Eye (tissue), 1 donor: ENCODE results near the gene ADAMTSL3.
A peak's percentile ranks its signal among the peaks of the same experiment; 100 is the strongest.

ENCODE experiments used
- DNase-seq: peaks from one replicate; pipeline ENCODE4 v3.0.0-alpha.2; 2015

The ADAMTSL3 gene

DNA sequence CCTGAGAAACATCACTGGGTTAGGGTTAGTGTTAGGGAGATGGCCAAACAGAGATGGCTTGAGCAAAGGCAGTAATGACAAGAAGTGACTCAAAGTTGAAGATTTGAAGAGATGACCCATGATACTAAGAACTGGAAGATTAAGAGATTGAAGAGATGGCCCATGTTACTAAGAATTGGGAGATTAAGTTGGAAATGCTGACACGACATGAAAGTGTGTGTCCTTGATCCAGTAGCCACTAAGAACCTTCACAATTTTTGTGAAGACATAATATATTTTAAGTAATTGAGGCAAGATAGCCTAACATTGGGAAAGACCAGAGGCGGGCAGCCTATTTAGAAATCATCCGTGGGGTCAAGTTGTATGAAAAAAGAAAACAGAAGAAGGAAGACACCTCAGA is 239.4 kb downstream of the ADAMTSL3 start:
- DNase-seq, result no peak

DNA sequence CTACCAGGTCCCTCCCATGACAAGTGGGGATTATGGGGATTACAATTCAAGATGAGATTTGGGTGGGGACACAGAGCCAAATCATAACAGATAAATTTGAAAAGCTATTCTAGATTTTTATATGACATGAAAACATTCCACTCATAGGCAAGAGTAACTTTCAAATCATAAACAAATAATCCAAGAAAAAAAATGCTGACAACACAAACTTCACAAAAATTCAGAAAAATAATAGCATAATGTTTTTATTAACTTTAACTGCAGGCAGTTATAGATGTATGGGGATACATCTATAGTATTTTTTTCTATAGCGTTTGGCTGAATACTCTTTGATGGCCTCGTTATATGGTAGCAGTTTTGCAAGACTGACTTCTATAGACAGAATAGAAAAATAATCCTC is 243.1 kb downstream of the ADAMTSL3 start:
- DNase-seq, result no peak

DNA sequence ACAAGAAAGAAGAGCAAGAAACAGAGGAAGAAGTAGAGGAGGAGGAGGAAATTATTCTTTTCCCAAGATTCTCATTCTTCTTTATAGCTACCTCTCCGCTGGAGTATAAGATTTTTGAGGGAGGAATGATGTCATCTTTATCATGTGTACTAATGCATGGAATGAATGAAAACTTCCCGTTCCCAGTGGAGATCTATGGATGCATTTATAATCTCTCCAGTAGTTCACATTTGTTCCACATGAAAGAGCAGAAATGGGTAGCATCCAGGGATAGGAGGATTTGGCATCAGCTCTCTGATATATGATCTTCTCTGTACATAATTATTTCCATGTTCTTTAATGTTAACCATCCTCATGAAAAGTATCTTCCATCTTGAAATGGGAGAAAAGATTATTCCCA is 244.4 kb downstream of the ADAMTSL3 start:
- DNase-seq, result no peak

DNA sequence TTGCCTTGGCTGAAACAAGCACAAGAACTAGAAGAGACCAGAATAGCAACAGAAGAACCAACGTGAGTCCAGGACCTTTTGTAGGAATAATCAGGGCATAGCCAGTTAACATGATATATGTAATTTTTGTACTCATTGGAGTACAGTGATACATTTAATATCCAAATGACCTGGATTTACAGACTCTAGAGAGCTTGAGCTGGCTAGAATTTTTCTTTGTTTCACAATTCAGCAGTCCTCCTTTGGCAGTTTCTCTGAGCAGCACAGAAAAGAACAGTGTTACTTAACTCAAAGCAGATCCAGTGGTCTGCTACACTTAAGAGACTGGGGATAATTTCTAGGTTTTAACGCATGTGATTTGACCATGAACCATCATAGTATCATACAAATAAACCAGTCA is 245.7 kb downstream of the ADAMTSL3 start:
- no peak for DNase-seq

DNA sequence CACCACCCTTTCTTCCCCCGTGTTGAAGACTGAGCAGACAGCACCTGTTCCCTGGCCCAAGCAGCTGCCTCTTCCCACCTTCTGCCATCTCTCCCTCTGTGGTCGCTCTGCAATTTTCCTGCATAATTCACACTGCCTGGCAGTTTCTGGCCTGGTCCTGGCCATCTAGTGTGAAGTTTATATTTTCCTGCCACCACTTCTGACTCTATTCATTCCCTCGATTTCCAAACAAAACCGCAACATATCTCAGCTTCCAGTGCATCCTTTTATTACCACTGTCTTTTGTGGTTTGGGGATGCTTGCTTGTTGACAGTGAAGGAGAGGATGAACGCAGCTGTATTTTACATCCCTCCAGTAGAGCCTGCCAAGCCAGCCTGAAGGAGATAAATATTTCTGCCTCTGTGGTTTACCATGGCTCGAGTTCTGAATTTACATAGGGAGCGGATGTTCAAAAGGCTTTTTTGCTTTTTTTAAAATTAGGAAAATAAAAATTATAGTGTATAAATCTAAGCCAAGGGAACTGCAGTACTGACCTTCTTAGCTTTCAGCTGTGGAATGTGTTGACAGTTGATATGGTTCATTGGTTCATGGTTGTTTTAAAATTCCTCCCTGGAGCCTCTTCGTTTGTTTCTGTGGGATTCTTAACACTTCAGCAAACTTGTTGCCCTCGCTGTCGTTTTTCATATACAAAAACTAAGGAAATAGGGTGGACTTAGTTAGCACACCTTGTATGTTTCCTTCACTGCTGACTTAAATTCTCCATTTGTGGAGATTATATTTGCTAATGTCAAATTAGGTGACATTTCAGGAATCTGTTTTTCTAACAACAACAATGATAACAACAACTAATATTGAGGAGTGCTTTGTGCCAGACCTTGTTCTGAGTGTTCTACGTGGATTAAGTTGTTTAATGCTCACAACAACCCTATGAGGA is 250.5 kb downstream of the ADAMTSL3 start:
- DNase-seq, result peak; percentile 63

DNA sequence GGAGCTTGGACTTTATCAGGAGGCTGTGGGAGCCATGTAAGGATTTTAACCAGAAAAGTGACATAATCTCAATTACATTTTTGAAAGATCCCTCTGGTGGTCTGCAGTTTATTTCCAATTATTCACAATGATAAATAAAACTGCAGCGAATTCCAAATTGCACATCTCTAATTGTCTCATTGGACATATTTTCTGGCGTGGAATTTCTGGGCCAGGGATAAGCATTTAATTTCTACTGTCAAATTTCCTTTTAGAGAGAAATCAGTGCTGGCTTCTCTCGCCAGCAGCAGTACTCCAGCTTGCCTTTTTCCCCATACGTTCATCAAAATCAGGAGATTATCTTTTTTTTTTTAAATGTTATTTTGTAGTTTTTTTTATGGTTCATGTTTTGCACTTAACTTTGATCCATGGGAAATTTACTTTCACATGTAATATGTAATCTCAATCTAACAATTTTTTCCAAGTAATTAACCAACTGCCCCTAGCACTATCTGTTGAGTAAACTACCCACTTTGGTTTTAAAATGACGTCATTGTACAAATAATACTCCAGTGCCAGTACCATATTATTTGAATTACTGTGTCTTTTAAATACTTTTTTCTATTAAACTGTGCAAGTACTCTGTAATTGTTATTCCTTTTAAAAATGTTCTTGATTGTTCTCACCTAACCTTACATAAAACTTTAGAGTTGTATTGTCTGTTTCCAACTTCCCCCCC is 251.8 kb downstream of the ADAMTSL3 start:
- no peak for DNase-seq

DNA sequence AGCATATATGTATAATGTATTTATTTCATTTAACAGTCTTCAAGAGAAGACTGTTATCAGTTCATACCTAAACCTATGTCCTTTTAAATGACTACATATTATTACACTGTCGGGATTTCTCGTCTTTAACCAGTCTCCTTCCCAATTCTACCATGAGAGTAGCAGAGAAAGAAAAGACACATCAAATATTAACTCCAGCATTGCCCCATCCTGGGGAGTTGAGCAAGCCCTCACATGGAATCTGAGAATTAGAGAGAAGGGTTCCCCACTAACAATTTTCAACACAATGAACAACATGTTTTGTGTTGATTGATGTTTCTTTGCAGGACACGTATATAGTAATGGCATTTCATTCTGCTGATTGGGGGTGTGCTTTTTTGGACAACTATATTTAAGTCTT is 257.4 kb downstream of the ADAMTSL3 start:
- no peak for DNase-seq

DNA sequence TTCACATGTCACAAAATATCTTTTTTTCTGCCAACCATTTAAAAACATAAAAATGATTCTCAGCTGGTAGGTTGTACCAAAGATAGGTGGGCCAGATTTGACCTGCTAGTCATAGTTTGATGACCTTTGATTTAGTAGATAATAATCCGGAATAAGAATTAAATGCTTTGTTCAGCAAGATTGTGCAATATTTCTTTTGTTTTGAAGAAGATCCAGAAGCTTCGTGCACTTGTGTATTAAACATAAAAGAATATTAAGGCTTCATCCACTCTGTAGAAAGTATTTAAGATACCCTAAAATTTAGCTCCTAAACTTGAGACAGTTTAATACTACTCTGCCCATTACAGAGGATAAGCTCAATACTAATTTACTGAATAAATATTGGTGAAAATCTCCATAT is 258.4 kb downstream of the ADAMTSL3 start:
- no peak for DNase-seq

DNA sequence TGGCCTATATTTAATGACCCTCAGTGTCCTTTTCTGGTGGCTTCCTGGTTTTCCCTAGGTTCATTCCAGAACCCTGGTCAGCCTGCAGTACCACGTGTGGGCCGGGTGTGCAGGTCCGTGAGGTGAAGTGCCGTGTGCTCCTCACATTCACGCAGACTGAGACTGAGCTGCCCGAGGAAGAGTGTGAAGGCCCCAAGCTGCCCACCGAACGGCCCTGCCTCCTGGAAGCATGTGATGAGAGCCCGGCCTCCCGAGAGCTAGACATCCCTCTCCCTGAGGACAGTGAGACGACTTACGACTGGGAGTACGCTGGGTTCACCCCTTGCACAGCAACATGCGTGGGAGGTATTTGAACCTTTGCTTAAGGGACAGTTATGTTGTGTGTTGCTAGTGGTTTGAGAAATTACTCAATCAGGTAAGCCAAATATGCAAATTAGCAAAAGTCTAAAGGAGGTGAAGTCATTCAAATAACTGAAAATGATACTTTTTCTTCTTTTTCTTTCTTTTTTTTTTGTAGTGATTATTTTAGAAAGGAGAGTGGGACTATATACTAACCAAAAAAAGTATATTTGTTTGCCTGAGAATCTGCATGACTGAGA is 259.2 kb downstream of the ADAMTSL3 start:
- DNase-seq, result no peak

DNA sequence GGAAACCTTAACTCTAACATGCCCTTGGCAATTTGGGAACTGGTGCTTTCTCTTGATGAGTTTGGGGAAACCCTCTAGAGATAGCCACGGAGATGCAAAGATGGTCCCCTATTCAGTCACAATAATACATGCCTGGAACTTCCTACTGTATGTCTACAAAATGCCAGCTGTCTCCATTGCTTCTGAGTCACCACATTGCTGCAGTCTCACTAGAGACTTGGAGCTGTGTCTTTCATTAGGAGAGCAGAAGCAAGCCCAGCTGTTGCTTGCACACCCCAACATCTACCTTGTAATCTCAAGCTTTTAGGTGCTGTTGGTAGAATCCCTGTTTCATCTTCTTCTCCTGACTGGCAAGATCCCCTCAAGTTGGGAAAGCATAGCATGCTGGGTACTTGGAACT is 261.0 kb downstream of the ADAMTSL3 start:
- no peak for DNase-seq

DNA sequence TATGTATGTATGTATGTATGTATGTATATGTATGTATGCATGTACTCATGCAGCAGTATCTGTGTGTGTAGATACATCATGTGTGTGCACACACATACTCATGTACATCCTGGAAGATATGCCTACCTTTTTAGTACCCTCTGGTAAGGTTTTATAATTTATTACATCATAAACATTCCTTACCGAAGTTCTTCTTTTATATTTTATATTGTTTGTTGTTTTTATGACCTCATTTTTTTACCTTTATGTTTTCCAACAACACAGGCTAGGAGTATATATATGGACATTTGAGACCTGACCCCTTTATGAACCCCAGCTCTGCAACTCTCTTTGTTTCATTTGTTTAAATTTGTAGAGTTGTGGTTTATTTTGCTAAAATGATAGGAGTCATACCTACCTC is 263.5 kb downstream of the ADAMTSL3 start:
- no peak for DNase-seq

DNA sequence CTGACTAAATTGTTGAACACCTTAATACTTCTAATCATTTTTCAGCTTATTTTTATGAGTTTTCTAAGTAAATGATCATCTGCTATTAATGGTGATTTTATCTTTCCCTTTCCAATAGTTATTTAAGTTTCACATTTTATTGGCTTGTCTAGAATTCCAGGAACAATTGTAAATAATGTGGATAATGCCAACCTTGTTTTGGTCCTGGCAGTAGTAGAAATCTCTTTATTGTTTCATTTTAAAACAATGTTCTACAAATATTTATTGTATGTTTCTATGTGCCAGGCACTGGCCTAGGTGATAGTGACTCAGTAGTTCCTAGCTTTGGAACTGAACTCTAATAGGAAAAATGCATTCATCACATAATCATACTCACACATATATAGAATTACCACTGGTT is 264.1 kb downstream of the ADAMTSL3 start:
- no peak for DNase-seq

DNA sequence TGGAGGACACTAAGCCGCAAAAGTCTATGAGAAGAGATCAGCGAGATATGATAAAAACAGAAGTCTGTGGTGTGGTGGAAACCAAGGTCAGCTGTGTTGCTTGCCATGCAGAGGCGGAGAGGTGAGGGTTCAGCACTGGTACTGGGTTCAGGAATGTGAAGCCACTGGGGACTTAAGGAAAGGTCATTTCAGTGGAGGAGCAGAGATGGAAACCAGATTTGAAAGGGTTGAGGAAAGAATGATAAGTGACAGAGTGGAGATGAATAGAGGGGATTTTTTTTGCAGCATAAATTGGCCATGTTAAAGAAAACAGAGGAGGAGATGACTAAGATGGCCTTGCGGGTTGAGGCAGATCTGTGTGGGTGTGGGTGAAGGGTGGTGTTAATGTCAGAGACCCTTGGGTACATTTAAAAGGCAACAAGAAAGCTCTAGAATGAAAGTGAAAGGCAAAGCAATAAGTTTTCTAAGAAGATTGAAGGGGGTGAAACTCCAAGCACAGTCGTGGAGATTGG is 265.5 kb downstream of the ADAMTSL3 start:
- DNase-seq, result no peak

DNA sequence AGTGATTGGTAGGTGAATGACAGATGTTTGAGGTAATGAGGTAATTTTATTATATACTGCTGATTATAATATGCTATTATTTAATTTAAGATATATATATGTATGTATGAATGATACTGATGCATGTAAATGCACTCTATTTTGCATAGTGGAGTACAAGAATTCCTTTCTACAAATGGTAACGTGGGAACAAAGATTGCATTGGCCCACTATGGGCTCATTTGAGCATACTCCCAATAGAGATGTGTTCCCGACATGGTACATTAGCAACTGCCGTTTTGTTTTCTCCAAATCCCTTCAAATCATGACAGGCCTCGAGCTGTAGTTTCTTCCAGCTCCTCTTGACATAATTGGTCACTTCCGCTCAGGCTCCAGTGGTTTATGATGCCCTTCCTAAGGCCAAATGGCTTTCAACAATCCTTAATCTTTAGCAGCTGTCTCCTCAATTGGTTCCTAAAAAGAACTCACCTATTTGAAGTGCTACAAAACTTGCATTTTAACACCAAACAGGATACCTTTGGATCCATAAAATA is 266.1 kb downstream of the ADAMTSL3 start:
- DNase-seq, result peak; percentile 33

DNA sequence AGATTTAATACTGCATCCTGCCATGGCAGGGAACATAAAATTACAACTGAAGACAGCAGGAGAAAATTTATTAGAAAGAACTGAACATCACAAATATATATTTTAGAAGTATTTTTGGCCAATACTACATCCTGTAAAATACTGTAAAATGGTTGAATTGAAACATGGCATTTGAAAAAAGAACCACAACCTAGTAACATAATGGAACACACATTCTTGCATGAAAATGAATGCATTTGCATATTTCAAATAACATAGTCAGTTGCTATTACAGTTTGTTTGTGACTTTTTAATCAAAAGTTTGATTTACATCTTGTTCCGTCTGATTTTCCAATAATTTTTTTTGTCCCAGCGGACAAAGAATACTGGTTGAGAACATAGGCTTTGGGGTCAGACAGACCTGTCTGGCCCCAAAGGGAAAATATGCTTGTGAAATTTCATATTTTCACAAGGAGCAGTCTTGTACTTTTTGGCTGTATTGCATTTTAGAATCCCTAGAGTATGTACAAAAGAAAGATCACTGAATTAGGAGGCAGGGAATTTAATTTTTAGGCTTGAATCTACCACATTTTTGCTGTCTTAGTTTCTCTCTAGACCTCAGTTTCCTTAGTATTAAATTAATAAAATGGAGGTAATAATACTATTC is 268.8 kb downstream of the ADAMTSL3 start:
- no peak for DNase-seq

DNA sequence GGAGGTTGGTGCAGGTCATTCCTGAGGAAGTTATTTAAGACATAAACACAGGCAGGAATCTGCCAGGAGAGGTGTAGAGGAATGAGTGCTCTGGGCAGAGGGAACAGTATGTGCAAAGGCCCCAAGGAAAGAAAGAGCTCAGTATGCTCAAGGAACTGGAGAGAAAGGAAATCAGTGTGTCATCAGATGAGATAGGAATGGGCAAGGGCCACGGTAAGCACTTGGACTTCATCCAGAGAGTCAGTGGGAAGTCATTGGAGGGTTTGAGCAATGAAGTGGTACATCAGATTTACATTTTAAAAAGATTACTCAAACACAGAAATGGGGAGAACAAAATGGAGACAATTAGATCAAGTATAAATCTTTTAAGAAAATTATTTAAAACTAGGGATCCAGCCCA is 272.2 kb downstream of the ADAMTSL3 start:
- DNase-seq, result no peak

DNA sequence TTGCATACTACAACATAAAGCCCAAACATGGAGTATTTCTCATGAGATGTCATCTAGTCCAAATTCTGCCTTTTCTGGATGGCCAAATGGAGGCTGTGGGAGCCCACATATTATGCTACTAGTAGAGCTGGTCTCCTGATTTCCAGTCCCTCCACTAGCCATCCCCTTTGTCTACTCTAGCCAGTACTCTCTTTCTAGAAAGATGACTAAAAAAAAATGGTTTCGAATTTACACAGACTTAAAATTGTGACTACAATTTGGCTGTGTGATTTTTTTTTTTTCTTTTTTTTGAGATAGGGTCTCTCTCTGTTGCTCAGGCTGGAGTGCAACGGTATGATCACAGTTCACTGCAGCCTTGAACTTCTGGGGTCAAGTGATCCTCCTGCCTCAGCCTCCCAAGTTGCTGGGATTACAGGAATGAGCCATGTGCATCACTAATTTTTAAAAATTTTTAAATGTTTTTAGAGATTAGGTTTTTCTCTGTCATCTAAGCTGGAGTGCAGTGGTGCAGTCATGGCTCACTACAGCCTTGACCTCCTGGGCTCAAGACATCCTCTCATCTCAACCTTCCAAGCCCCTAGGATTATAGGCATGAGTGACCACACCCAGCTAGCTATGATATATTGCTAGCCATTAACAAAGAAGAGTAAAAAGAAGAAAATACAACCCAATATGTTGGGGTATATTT is 273.9 kb downstream of the ADAMTSL3 start:
- no peak for DNase-seq

DNA sequence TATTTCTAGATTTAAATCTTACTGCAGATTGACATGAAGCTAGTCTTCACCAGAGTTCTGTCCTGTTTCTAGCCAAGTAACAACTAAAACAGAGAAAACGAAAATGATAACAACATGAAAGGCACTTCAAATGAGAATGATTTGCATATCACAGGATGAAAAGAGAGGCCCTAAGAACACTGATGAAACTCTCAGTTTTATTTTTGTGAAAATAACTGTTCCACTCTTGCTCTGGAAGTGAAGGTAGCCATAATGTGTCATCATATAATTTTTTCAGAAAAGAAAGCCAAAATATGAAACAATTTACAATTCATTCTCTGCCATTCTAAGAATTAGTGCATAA is 274.4 kb downstream of the ADAMTSL3 start:
- DNase-seq, result no peak

DNA sequence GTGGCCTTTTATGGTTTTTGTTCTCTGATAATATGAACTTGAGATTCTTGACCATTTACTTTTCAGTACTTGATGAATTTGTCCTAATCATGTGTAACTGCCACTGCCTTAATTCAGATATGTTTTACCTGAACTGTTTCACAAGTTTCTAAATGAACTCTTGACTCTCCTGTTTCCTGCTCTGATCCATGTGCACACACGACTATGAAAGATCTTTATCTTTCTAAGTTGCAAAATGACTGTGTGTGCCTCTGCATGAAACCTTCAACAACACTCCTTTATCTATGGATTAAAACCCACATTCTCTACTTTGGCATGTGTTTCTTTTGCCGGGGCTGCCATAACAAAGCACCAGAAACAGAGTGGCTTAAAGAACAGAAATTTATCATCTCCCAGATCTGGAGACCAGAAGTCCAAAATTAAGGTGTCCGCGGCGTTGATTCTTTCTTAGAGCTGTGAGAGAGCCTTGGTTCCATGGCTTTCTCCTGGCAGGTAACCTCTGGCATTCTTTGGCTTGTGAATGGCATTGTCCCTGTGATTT is 275.0 kb downstream of the ADAMTSL3 start:
- no peak for DNase-seq

DNA sequence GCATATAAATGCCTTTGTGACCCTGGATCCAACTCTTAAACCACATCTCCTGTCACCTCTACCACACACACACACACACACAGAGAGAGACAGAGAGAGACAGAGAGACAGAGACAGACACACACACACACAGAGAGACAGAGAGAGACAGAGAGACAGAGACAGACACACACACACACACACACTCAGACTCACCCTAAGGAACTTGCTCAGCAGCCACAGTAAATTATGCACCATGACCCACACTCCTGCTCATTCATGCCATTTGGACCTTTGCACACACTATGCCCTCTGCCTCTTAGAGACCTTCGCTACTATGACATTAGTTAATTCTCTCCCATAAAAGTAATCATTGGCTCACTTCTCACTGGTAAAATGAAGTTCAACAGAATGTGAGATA is 275.7 kb downstream of the ADAMTSL3 start:
- DNase-seq, result no peak

DNA sequence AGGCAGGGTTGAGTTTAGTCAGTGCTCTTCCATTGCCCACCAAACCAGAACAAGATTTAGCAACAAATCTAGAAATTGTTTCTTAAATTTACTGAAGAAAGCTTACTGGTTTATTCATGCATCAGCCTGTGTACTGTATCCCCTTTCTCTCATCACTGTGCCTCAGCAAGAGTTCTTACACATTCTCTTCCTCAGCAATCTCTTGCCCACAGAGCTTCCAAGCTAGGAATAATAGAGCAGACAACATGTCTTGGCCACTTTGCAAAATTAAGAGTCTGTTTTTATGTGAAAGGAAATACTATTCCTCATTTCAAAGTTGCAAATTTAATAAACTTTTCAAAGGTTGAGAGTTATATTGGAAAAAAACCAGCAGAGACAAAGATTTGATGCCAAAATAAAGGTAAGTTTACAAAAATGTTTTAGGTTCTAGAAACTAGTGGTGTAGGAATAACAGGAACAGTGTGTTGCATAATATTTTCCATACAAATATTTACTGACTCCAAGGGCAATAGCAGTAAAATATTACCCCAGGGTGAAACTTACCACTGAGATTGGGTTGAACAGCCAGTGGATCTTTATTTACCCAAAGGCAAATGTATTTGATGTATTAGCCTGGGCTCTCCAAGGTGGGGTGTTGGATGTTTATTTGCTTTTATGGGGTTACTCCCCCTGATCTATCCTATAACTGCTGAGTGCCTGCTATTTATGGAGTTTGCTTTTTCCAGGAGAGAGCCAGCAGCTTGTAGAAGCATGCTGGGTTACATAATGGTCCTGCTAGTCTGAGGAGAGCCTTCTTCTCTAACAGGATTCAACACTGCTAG is 276.7 kb downstream of the ADAMTSL3 start:
- DNase-seq, result no peak
